ENCODE results near the gene KIF5C. TPM values are rescaled to one million over a fixed set of nuclear protein-coding genes. Genes with fewer than 3 reads are reported as not detected.

The KIF5C gene
- total RNA-seq, 3 donors from 2014 or later: 2.7 to 13.3 (median 6.2) TPM

GRCh38 chr2:148998831-148999200 lies 123.8 kb downstream of the KIF5C start:
- H3K27ac ChIP-seq: no peak overlapping the region
- no peak for DNase-seq (ENCODE audit: low spot score in 2 of 2)
- no peaks in the 10 kb centered on the region for H3K36me3 ChIP-seq
- TF ChIP-seq CTCF (IDR thresholded peaks at IDR 0.05) (no peak), POLR2A (IDR thresholded peaks at IDR 0.05) (no peak), POLR2AphosphoS5 (IDR thresholded peaks at IDR 0.05) (no peak)
- H3K9me3 ChIP-seq: no peaks in the 10 kb centered on the region
- H3K4me1 ChIP-seq: no peaks in the 10 kb centered on the region
- H3K27me3 ChIP-seq: no peaks in the 10 kb centered on the region
- H3K4me3 ChIP-seq: no peak overlapping the region
- intact Hi-C loops (cut with DNase I; ENCODE audit: low total_unique reads): no loop called here

- intact Hi-C loops (cut with DNase I; ENCODE audit: low total_unique reads): no loop called here
- TF ChIP-seq POLR2A (IDR thresholded peaks at IDR 0.05): no peak
- no peak for TF ChIP-seq POLR2AphosphoS5 (IDR thresholded peaks at IDR 0.05)
- TF ChIP-seq CTCF (IDR thresholded peaks at IDR 0.05): no peak
- H3K4me3 ChIP-seq: no peak overlapping the region
- H3K27me3 ChIP-seq: no peaks in the 10 kb centered on the region
- no peaks in the 10 kb centered on the region for H3K9me3 ChIP-seq
- no peak overlapping the region for H3K27ac ChIP-seq
- no peaks in the 10 kb centered on the region for H3K36me3 ChIP-seq
- H3K4me1 ChIP-seq: peaks cover 0 to 5% of the 10 kb centered on the region in 2 donors
- no peak for DNase-seq (ENCODE audit: low spot score in 2 of 2)
These were observed 124.5 kb downstream of the KIF5C start for GRCh38 chr2:148999451-148999921.

GRCh38 chr2:149000158-149000938 lies 125.3 kb downstream of the KIF5C start:
- H3K4me3 ChIP-seq: no peak overlapping the region
- TF ChIP-seq CTCF (IDR thresholded peaks at IDR 0.05) (no peak), POLR2A (IDR thresholded peaks at IDR 0.05) (no peak), POLR2AphosphoS5 (IDR thresholded peaks at IDR 0.05) (no peak)
- DNase-seq (ENCODE audit: low spot score in 2 of 2): no peak
- no peaks in the 10 kb centered on the region for H3K36me3 ChIP-seq
- H3K9me3 ChIP-seq: no peaks in the 10 kb centered on the region
- H3K27me3 ChIP-seq: no peaks in the 10 kb centered on the region
- intact Hi-C loops (cut with DNase I; ENCODE audit: low total_unique reads): loop anchor here (5.0 kb wide), 1 partner anchor 553 kb away; no protein-coding TSS in a partner anchor
- H3K4me1 ChIP-seq: peaks cover 0 to 12% of the 10 kb centered on the region in 2 donors
- H3K27ac ChIP-seq: no peak overlapping the region

- Histone ChIP-seq H3K36me3 (no peaks in the 10 kb centered on the region), H3K27ac (no peak overlapping the region), H3K4me1 (peaks cover 8 to 19% of the 10 kb centered on the region in 2 donors), H3K4me3 (no peak overlapping the region), H3K9me3 (no peaks in the 10 kb centered on the region), H3K27me3 (no peaks in the 10 kb centered on the region)
- intact Hi-C loops (cut with DNase I; ENCODE audit: low total_unique reads): loop anchor here (5.0 kb wide), 1 partner anchor 554 kb away; no protein-coding TSS in a partner anchor
- no peak for DNase-seq (ENCODE audit: low spot score in 2 of 2)
- TF ChIP-seq POLR2AphosphoS5 (IDR thresholded peaks at IDR 0.05) (no peak), POLR2A (IDR thresholded peaks at IDR 0.05) (no peak), CTCF (IDR thresholded peaks at IDR 0.05) (no peak)
These were observed 126.5 kb downstream of the KIF5C start for GRCh38 chr2:149001496-149001895.

- intact Hi-C loops (cut with DNase I; ENCODE audit: low total_unique reads): loop anchor here (5.0 kb wide), 1 partner anchor 555 kb away; no protein-coding TSS in a partner anchor
- no peaks in the 10 kb centered on the region for H3K36me3 ChIP-seq
- peaks cover 8 to 19% of the 10 kb centered on the region in 2 donors for H3K4me1 ChIP-seq
- TF ChIP-seq POLR2AphosphoS5 (IDR thresholded peaks at IDR 0.05) (no peak), POLR2A (IDR thresholded peaks at IDR 0.05) (no peak), CTCF (IDR thresholded peaks at IDR 0.05) (no peak)
- H3K27ac ChIP-seq: no peak overlapping the region
- no peaks in the 10 kb centered on the region for H3K27me3 ChIP-seq
- no peak overlapping the region for H3K4me3 ChIP-seq
- H3K9me3 ChIP-seq: no peaks in the 10 kb centered on the region
- DNase-seq (ENCODE audit: low spot score in 2 of 2): no peak
These were observed 127.4 kb downstream of the KIF5C start for GRCh38 chr2:149002378-149002890.

All from breast epithelium (tissue), 4 donors.